GM21786 (cell line): ENCODE results near the gene WNT3.
"Not testable (repeated sequence)": the region's sequence is repeated elsewhere in the genome, so short reads cannot be mapped to it uniquely, and the experiment has no call there.

ENCODE experiments used
- ATAC-seq: cut with Tn5 transposase; IDR thresholded peaks from one replicate; pipeline ENCODE4 v1.9.1; 2021; ENCODE audit not compliant: unreplicated experiment

The WNT3 gene

DNA sequence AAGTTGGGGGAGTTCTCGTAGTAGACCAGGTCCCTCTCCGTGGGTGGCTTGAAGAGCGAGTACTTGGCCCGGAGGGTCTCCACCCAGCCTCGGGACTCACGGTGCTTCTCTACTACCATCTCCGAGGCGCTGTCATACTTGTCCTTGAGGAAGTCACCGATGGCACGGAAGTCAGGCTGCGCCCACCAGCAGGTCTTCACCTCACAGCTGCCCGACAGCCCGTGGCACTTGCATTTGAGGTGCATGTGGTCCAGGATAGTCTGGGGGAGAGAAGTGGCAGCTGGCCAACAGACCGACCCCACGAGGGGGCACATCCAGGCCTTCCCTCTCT is 50.0 kb downstream of the WNT3 start:
- ATAC-seq: no peak

DNA sequence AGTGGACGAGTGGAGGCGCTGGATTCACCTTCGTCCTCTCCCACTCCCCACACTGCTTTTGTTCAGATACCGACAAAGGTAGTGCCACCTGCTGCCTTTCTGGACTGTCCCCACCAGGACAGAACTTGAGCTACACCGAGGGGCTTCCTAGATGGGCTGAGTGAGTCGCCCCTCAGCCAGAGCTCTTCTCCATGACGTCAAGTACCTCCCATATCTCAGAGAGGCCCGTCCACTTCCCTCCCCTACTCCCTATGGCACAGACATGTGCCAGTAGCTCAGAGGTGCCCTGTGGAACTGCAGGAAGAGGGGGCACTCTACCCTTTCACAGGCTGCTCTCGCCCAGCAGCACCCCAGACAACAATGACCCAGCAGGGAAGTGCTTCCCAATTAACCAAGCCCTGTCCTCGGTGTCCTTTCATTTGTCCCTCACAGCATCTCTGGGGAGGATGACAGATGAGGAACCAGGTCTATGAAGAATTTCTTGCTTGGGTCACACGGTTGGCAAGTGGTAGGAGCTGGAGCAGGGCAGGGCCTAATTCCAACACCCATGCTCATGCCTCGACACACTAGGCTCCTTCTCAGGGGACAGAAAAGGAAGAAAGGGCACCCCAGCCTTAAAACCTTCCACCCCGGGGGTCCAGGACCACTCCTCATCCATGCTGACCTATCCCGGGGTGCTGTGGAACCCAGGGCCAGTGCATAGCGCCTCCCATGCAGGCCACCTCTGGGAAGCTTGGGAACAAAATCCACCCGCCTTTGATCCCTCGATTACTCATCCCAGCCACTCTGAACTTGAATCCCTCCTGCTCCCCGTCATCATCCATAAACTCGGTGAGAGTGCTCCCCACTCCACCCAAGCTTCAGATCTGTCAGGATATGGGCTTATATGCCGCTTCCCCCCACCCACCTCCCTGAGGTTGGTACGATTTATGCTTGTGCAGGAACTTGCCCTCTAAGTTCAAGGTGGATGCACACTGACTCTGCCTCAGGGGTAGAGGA is 51.7 kb downstream of the WNT3 start:
- ATAC-seq: no peak

DNA sequence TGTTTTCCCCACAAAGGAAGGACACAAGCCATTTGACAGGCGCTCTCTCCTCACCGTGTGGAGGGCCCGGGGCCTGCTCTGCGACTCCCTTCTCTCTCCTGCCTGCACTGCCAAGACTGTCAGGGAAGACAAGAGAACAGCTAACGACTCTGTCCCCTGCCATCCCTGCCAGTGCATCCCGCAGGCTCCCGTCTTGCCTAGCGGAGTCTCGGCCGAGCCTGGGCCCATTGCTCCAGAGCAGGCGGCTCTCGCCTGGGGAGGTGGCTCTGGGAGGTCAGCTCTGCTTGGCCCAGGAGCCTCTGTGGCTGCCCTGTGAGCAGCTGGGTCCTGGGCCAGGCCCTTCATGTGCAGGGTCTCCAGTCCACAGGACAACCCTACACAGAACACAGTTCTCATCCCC is 53.0 kb downstream of the WNT3 start:
- ATAC-seq: no peak

DNA sequence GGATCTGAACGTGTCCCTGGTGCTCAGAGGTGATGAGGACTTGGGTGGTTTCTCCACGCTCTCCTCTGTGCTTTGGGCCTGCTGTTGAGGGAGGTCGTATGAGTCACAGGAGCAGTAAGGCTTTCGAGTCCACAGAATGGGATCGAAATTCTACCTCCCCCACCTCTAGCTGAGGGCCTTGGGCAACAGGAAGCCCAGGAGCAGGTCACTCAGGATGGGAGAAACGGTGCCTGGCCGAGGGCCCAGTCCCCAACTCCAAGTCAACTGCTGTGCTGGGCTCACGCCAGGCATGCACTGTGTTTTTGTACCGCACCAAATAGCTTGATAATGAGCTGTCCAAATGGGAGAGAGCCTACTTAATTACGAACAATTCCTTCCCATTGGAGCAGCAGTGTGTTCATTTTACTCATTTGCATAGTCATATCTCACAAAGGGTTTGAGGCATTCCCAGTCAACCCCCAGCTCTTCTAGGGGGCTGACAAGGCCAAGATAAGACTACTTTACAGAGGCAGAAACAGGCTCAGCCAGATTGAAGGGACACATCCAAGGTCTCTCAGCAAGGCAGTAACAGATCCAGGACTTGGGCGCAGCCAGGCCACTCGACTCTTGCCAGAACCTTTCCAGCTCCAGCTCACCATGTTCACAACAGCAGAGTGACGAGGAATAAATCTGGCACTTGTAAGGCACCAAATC is 53.6 kb downstream of the WNT3 start:
- ATAC-seq: no peak

DNA sequence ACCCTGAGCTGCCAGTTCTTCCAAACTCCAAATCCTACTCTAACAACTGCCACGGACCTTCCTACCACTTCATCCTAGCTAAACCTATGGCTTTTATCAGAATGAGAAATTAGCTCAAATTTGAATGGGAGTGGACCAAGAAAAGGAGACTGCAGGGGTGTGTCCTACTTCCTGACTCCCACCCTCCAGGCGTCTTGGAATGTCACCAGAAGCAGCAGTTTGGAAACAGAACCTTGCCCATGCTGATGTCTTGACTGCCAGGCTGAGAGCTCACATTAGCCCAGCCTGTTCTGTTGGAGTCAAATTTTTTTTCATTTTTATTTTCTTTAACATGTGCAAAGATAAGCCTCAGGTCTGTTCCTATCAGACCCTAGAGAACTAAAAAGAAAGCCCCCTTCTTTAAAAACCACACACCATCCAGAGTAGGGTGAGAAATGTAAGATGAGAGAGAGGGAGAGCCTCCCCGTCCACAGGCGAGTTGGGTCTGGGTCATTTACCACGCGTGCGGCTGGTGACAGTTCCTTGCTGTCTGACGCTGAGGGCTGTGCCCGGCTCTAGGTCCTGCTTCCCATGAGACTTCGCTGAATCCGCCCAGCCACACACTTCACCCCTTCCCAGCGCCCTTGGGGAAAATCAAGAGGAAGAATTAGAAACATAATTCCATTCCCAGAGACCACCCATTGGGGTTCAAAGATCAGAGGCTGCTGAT is 54.3 kb downstream of the WNT3 start:
- no peak for ATAC-seq

DNA sequence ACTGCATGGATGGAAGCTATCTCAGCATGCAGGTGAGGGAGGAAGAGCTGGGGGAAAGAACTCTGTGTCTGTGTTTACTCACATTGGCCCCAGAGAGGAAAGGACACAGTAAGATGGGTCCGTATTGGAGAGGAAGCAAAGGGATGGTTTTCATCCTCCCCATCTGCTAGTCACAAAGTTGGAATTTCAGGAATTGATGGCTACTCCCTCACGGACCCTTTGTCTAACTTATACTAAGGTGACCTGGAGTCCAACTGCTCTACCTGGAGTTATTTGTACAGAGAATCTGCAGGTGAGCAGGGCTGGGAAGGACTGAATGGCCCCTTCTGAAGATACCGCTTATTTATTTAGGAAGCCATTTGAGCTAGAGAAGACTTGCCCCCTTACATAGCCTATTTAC is 55.1 kb downstream of the WNT3 start:
- no peak for ATAC-seq

DNA sequence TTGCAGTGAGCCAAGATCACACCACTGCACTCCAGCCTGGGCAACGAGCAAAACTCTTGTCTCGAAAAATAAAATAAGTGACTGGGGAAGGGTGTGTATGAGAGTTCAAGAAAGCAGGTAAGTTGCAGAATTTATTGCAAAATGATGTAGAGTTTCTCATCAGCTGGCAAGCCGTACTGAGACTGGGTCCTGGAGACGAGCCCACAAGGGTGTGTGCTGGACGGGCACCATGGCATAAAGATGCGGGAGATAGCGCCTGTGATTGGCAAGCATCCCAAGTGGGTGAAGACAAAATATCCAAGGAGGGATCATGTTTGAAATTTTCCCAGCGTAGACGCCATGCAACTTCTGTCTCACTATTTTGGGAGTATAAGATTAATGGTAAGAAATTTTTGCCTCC is 59.4 kb downstream of the WNT3 start:
- ATAC-seq: no peak

DNA sequence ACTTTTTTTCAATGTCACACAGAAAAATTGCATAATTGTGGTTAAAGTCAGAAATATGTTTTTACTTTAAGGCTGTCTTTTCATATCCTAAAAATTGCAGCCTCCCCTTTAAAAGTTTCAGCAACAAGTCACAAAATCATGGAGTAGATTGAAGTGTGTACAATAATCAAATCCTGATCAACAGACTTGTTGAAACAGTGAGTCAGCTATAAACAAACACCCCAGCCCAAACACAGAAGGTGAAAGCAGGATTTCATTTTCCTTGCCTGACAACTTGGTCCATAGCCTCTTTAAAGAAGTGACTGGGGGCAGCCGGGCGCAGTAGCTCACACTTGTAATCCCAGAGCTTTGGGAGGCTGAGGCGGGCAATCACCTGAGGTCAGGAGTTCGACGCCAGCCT is 59.9 kb downstream of the WNT3 start:
- ATAC-seq: no peak

DNA sequence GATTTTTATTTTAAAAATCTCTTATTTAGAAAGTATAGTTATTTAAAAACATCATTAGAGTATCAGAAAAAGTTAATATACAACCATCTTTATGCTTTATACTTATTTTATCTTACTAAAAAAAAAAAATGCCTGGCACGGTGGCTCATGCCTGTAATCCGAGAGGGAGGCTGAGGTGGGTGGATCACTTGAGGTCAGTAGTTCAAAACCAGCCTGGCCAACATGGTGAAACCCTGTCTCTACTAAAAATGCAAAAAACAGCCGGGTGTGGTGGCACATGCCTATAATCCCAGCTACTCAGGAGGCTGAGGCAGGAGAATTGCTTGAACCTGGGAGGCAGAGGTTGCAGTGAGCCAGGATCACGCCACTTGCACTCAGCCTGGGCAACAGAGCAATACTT is 60.9 kb downstream of the WNT3 start:
- not testable (repeated sequence) for ATAC-seq

DNA sequence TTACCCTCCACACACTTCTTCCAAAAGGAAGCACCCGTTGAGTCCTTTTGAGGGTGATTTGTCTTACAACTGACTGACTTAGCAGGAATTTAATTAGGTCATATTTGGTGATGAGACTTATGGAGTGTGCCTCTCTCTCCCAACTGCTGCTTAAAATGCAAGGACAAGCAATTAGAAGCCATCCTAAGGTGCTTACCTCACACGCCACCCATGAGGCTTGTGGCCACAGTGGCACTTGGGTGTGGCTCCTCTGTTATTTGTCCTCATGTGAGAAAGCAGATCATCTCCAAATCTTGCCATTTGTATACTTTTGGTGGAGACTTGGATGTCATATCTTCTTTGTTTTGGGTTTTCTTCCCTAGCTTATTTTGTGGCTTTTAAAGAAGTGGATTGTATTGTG is 61.6 kb downstream of the WNT3 start:
- no peak for ATAC-seq

DNA sequence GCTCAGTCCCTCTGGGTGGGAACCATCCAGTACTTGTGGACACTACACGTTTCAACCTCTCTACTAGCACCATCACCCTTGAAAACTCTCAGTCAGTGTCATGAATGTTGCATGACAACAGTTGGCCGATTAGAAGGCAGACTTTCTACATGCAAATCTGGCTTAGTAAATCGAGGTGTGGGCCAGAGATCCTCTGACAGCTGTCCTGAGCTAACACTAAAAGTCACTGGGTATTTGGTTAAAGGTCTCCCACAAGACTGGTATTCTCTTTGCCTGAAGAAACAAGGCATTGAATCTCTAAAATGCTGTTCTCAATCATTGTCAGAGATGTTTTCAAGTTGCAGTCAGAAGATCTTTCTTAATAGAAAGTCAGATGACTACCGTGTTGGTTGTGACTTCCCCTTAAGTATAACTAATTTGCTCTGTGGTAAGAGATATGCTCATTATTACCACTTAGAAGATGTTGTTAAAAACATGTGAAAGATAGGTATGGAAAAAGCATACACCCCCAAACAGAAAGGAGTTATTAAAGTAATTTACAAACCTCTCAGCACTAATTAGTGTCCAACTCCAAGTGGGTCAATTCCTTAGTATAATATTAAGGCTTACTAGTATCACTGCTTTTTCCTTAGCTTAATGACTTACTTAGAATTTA is 62.3 kb downstream of the WNT3 start:
- no peak for ATAC-seq

DNA sequence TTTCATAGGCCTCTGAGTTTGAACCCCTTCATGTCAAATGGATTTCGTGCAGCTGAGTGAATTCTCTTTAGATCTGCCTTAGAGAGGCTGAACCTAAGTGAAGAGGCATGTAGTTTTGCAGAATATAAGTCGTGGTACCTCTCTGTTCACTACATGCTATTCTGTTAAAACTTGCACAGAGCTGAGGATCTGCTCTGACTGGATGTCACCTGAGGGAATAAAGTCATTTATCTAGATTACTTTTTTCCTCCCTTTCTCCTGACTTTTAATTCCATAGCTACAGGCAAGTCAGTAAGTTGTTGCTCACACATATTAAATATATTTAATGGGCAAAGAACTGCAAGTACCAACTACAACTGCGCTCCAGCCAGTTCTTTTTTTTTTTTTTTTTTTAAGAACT is 64.7 kb downstream of the WNT3 start:
- no peak for ATAC-seq

DNA sequence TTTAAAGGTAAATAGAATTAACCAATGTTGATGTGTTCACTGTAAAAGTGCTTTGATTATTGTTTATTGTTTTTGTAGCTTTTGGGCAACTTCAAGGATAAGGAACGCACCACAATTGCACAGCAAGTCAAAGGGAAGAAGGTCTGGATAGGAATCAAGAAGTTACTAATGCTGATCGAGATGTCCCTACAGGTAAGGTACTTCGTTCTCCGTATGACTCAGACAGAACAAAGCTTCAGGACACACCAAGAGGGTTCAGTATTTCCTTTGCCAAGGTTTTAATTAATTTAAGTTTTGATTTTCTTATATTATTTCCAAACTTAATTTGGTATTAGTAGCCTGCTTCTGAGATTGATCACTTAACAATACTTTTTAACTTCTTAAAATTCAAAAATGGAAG is 67.1 kb downstream of the WNT3 start:
- ATAC-seq: no peak

DNA sequence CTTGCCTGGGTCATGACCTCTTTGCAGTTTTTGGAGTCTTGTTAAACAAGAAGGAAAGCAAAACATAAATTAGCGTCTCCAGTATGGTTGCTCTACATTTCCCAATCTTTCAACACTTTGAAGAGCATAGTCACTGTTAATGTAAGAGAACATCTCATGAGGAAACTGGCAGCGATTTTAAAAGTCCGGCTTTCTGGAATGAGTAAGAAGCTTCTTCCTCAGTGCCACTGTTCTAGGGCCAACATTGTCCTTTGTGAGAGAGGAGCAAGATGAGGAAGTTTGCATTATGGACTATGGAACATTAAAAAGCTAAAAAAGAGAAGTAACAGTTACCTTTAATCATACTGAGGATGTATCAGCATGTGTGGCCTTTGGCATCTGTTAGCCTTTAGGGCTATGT is 73.1 kb downstream of the WNT3 start:
- no peak for ATAC-seq

DNA sequence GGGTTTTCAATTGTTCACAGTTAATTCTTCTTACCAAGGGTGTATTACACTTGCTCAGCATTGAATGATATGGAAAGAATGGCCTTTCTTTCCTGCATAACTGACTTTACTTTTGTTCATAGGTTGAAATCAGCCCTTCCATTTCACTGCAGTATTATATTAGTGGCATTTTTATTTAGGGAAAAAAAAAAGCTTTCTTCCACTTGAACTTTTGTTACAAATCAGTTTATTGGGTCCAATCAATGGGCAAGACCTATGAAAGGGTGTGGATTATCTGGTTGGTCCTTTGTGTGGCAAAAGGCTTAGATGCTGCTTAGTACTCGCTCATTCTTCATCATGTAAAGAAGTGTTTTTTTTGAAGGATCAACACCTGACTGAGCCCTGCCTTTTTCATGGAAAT is 74.1 kb downstream of the WNT3 start:
- ATAC-seq: no peak

DNA sequence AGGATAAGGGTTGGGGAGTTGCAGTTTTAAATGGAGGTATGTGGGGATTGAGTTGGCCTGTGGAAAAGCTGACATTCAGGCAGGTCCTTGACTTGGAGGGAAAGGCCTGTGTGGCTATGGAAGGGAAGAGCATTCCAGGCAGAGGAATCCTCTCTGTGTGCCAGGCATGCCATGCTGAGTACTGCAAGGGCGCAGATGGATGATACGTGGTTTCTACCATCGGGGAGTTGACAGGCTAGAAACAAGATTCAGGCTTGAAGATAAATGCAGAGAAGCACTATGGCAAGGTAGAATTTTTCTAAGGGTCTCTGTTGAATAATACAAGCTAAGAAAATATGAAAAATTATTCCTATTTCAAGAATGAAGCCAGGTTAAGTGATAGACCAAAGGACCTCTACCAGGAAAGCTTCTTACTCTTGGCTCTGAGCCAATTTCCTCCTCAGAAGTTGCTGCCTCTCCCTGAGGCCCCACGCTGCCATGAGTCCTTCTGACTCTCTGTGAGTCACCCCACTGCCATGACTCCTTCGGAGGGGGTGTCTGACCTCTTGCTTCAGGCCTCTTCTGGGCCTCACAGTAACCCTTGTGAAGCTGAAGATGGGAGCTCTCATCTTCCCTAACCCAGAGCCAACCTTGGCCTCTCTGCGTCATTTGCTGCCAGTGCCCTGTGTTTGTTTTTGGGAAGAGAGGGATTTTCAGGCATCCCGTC is 75.8 kb downstream of the WNT3 start:
- ATAC-seq: no peak

DNA sequence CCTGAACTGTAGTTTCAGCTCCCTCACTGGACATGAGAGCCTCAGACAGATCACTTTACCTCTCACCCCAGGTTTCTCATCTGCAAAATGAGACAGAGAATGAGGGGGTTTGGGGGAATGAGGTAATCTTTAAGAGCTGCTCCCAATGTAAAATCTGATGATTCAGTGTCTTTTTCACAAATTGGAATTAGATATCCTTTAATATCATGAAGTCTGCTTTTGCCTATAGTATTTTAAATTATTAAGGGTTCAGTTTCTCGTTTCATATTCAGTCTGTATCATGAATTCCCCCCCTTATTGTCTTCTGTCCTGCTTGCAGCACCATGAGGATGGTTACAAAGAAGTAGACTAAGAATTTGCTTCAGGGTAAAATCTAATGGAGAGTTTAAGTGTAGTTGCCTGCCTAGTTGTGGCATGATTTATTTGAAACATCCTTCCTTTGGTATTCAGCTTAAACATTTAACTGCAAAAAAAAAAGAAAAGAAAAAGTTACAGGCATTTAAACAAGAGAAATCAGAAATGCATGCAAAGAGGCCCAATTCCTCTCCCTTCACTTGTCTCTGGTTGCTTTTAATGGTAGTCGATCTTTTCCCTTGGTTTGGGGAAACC is 77.3 kb downstream of the WNT3 start:
- no peak for ATAC-seq

DNA sequence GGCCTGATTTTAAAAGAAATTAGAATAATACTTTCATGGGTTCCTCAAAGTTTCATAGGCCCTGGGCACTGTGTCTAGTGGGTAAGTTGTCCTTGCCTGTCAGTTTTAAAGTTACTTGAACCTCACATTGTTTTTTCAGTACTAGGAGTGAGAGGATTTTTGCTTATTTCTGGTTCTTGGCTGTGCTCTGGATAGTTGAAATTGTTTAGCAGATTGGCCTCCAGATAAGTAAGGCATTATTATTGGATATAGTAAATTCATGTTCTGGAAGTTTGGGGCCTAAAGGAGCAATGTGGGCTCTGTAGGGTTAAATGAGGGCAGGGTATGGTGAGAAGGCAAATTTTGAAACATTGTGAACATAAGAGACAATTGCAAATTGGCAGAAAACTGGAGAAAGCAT is 78.5 kb downstream of the WNT3 start:
- ATAC-seq: no peak

DNA sequence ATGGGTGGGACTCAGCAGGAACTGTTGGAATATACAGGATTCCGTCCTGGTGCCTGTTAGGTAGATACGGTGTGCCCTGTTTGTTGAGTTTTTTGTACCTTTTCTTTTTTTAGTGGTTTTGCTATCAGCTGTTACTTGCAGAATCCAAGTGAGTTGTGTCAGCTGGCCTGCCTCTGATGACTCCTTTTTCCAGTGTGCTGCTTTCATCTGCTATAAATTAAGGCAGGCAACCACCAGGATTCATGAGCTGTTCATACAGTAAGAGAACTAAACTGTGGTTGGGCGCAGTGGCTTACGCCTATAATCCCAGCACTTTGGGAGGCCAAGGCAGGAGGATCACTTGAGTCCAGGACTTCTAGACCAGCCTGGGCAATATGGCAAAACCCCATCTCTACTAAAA is 79.9 kb downstream of the WNT3 start:
- ATAC-seq: no peak

DNA sequence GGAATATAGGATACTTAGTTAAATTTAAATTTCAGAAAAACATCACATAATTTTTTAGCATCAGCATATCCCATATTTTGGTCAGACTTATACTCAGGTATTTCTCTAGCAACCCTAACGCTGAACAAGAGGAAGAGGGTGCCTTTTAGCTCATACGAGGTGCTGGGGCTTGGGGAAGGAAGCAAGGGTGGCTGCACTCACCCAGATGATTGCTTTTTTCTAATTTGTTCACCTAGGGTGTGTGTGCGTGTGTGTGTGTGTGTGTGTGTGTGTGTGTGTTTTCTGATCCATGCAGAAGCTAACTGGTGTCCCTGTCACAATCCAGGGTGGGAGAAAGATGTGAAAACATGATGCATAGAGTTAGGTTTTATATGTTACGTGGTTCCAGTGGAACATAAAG is 81.2 kb downstream of the WNT3 start:
- ATAC-seq: no peak
